ENCODE data around the gene ATP13A2.

The ATP13A2 gene

GRCh38 chr1:17021896-17022295, 10.2 kb upstream of the ATP13A2 start:
- TF ChIP-seq CTCF (IDR thresholded peaks at IDR 0.05; ENCODE audit: extremely low read depth, missing control alignments): no peak
- DNase-seq (ENCODE audit: low spot score): no peak

- DNase-seq (ENCODE audit: low spot score): no peak
- TF ChIP-seq CTCF (IDR thresholded peaks at IDR 0.05; ENCODE audit: extremely low read depth, missing control alignments): no peak
Measured at GRCh38 chr1:17020502-17020901, 8.8 kb upstream of the ATP13A2 start.

DNA sequence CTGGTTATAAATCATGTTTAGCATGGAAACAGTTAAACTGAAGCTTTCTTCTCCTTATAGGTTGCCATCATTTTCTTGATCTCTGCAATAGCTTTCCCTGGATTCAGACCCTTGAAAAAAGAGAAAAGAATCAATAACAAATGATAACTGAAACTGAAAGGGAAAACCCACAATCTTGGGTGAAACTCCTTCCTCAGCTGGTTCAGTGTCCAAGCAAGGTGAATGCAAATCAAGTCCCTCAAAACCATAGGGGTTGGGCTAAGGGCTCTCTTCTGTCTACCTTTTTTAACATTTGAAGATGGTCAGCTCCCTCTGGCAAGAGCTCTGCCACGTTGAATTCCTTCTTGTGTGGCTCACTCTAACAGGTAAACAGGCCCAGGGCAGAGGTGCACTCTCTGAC, 7.1 kb upstream of the ATP13A2 start:
- peak; percentile 39 for DNase-seq (ENCODE audit: low spot score)
- no peak for TF ChIP-seq CTCF (IDR thresholded peaks at IDR 0.05; ENCODE audit: extremely low read depth, missing control alignments)

- no peak for DNase-seq (ENCODE audit: low spot score)
- no peak for TF ChIP-seq CTCF (IDR thresholded peaks at IDR 0.05; ENCODE audit: extremely low read depth, missing control alignments)
Measured at GRCh38 chr1:17017435-17017834, 5.7 kb upstream of the ATP13A2 start.

GRCh38 chr1:17016317-17016661, 4.6 kb upstream of the ATP13A2 start:
- TF ChIP-seq CTCF (IDR thresholded peaks at IDR 0.05; ENCODE audit: extremely low read depth, missing control alignments): no peak
- DNase-seq (ENCODE audit: low spot score): no peak

GRCh38 chr1:17014671-17015567, 3.2 kb upstream of the ATP13A2 start:
- no peak for DNase-seq (ENCODE audit: low spot score)
- no peak for TF ChIP-seq CTCF (IDR thresholded peaks at IDR 0.05; ENCODE audit: extremely low read depth, missing control alignments)

DNA sequence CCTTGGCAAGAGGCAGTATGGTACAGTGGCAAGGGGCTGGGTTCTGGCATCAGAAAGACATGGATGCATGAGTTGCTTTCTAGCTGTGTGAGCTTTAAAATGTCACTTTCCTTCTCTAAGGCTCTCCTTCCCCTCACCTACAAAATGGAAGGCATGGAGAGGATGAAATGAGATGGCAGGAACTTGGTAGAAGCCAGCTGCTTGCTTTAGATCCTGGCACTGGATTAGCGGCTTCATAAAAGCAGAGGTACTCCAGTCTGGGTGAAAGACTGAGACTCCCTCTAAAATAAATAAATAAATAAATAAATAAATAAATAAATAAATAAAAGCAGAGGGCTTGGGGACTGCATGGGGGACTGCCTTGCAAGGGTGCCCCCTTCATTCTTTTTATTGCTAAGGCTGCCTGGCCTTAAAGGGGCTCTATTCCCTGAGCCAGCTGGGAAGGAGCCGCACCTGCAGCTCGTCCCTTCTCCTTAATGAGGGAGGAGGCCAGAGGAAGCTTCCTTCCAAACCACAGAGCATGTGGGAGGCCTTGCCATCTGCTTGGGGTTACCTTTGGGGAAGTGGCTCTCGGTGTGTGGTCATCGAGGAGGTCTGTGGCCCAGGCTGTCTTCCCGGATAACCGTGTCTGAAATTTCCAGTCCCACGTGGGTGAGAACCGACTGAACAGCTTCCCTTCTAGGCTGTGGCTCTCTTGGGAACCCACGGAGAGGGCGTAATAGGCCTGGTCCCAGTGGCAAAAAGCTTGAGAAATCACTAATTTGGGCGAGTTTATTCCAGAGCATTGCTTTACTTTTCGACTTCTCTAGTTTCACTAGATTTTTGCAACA, 2.0 kb upstream of the ATP13A2 start:
- no peak for TF ChIP-seq CTCF (IDR thresholded peaks at IDR 0.05; ENCODE audit: extremely low read depth, missing control alignments)
- peak; percentile 22 for DNase-seq (ENCODE audit: low spot score)

All from GM20000 (cell line).